PC-3 (cell line): ENCODE measurements around the gene PTPRN2. TPM values are rescaled to one million over a fixed set of nuclear protein-coding genes. Genes with fewer than 3 reads are reported as not detected.

Experiments used
- ATAC-seq: fragments of 200-7000 bp; cut with Tn5 transposase; 2 replicates; pipeline ENCODE4 v1.9.1; 2020; ENCODE audit warnings: mild to moderate bottlenecking, moderate library complexity
- BruUV-seq: library from RNA; stranded (reverse); fragments of 400-500 nt; replicated peaks from 2 replicates; lab custom pipeline; 2021; lab: Mats Ljungman, UMichigan
- CTCF ChIA-PET: fragments of 300-600 bp; sonication (Branson Sonifier 250); formaldehyde crosslinking; loops from one replicate; lab custom pipeline; 2022; ENCODE audit warnings: antibody characterized with exemption; lab: Charles Lee
- POLR2A ChIA-PET: fragments of 300-600 bp; sonication (Branson Sonifier 250); formaldehyde crosslinking; loops from one replicate; lab custom pipeline; 2022; ENCODE audit warnings: antibody characterized with exemption; ENCODE audit not compliant: unreplicated experiment; lab: Charles Lee
- DNase-seq: peaks from one replicate; pipeline ENCODE4 v3.0.0-alpha.2; 2015
- H2AFZ ChIP-seq: fragments of 300-600 bp; sonication (generic); 2 replicates; pipeline ENCODE4 v1.6.0; 2016; ENCODE audit warnings: antibody characterized with exemption, low read length
- H3F3A ChIP-seq: fragments of 300-600 bp; sonication (generic); one replicate; pipeline ENCODE4 v1.6.0; 2017; ENCODE audit warnings: antibody characterized with exemption, low read length, control low read depth, mild to moderate bottlenecking; ENCODE audit not compliant: unreplicated experiment
- H3K27ac ChIP-seq: fragments of 300-600 bp; sonication (generic); 2 replicates; pipeline ENCODE4 v1.5.1; 2016; ENCODE audit warnings: mild to moderate bottlenecking, low read length
- H3K27me3 ChIP-seq: fragments of 300-600 bp; sonication (generic); 2 replicates; pipeline ENCODE4 v1.6.1; 2016; ENCODE audit warnings: low read length, mixed read lengths
- H3K36me3 ChIP-seq: fragments of 300-600 bp; sonication (generic); 2 replicates; pipeline ENCODE4 v1.6.1; 2016; ENCODE audit warnings: low read depth, mixed run types, low read length, mixed read lengths
- H3K4me1 ChIP-seq: fragments of 300-600 bp; sonication (generic); 2 replicates; pipeline ENCODE4 v1.5.1; 2016; ENCODE audit warnings: low read length; ENCODE audit not compliant: insufficient read depth
- H3K4me2 ChIP-seq: fragments of 300-600 bp; sonication (generic); 2 replicates; pipeline ENCODE4 v1.6.0; 2016; ENCODE audit warnings: low read length
- H3K4me3 ChIP-seq: fragments of 300-600 bp; sonication (generic); 2 replicates; pipeline ENCODE4 v1.5.1; 2016; ENCODE audit warnings: mild to moderate bottlenecking, low read length, mixed read lengths
- H3K79me2 ChIP-seq: fragments of 300-600 bp; sonication (generic); 2 replicates; pipeline ENCODE4 v1.6.1; 2017; ENCODE audit warnings: low read length, mixed read lengths
- H3K9ac ChIP-seq: fragments of 300-600 bp; sonication (generic); 2 replicates; pipeline ENCODE4 v1.6.0; 2016; ENCODE audit warnings: mild to moderate bottlenecking, low read length
- H3K9me2 ChIP-seq: fragments of 300-600 bp; sonication (generic); replicated peaks from 2 replicates; pipeline ENCODE4 v1.6.1; 2016; ENCODE audit warnings: mixed run types, low read length, mixed read lengths
- H3K9me3 ChIP-seq: fragments of 300-600 bp; sonication (generic); 2 replicates; pipeline ENCODE4 v1.6.1; 2016; ENCODE audit warnings: low read length, mixed read lengths
- H4K20me1 ChIP-seq: fragments of 300-600 bp; sonication (generic); 2 replicates; pipeline ENCODE4 v1.6.1; 2016; ENCODE audit warnings: low read length, mixed read lengths
- EZH2 ChIP-seq: fragments of 300-600 bp; sonication (generic); IDR thresholded peaks from one replicate; pipeline ENCODE4 v1.6.1; 2017; ENCODE audit warnings: antibody characterized with exemption, mild to moderate bottlenecking, low read length; ENCODE audit not compliant: unreplicated experiment
- EZH2phosphoT487 ChIP-seq: fragments of 300-600 bp; sonication (generic); IDR thresholded peaks from 2 replicates; pipeline ENCODE4 v1.6.1; 2018; ENCODE audit warnings: mild to moderate bottlenecking, antibody characterized with exemption, low read length, borderline replicate concordance
- intact Hi-C: fragments of 100-400 bp; cut with micrococcal nuclease; formaldehyde crosslinking; loops from 2 replicates; pipeline ENCODE4 v1.9.0; 2023
- total RNA-seq: library from RNA; depleted of rRNA; stranded (reverse); fragments of >200 nt; gene quantifications from 2 replicates; pipeline ENCODE4 v1.2.3, GENCODE V29; 2014
- TF ChIP-seq, protein P1 (sequence below): fragments of 300-600 bp; sonication (generic); conservative IDR thresholded peaks from 2 replicates; pipeline ENCODE4 v1.5.1; 2017; ENCODE audit warnings: antibody characterized with exemption, low read depth, mild to moderate bottlenecking, low read length

PTPRN2 gene
- total RNA-seq, 1 experiment from 2014 or later, result 3.2 TPM

DNA sequence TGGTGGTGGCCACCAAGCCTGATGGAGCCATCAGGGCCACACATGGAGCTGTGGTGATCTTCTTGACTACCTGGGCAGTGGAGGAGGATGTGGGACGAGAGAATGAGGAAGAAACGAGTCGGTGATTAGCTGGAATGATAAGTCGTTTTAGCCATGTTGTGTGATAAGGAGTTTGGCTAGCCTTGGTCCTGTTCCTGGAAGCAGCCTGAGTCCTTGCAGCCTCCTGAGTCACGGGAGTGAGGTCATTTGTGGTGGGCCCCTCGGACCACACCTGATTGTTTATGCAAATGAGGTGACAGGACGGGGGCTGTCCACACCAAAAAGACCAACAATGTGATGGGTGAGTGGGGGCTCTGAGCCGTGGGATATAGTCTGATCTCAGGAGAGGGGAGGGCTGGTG lies 554.4 kb downstream of the PTPRN2 start:
- ATAC-seq (no peak), DNase-seq (no peak)
- H3K9ac ChIP-seq, result no peak overlapping the region
- no peaks in the 10 kb centered on the region for H3K36me3 ChIP-seq
- TF ChIP-seq, protein P1, sequence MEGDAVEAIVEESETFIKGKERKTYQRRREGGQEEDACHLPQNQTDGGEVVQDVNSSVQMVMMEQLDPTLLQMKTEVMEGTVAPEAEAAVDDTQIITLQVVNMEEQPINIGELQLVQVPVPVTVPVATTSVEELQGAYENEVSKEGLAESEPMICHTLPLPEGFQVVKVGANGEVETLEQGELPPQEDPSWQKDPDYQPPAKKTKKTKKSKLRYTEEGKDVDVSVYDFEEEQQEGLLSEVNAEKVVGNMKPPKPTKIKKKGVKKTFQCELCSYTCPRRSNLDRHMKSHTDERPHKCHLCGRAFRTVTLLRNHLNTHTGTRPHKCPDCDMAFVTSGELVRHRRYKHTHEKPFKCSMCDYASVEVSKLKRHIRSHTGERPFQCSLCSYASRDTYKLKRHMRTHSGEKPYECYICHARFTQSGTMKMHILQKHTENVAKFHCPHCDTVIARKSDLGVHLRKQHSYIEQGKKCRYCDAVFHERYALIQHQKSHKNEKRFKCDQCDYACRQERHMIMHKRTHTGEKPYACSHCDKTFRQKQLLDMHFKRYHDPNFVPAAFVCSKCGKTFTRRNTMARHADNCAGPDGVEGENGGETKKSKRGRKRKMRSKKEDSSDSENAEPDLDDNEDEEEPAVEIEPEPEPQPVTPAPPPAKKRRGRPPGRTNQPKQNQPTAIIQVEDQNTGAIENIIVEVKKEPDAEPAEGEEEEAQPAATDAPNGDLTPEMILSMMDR, result no peak
- no peak for TF ChIP-seq EZH2phosphoT487
- TF ChIP-seq EZH2, result no peak
- H3K4me3 ChIP-seq, result no peak overlapping the region
- H3K9me3 ChIP-seq, result no peaks in the 10 kb centered on the region
- H4K20me1 ChIP-seq, result no peaks in the 10 kb centered on the region
- H2AFZ ChIP-seq, result no peak overlapping the region
- intact Hi-C loops, result no loop called here
- POLR2A ChIA-PET, result no interaction called here
- H3K4me2 ChIP-seq, result no peak overlapping the region
- no peaks in the 10 kb centered on the region for H3F3A ChIP-seq
- no TSS peak for BruUV-seq
- no peaks in the 10 kb centered on the region for H3K79me2 ChIP-seq
- CTCF ChIA-PET, result no interaction called here
- H3K27ac ChIP-seq, result no peak overlapping the region
- no peaks in the 10 kb centered on the region for H3K4me1 ChIP-seq
- peaks cover 2% of the 10 kb centered on the region; the same call in 1 of the 2 replicates for H3K27me3 ChIP-seq
- H3K9me2 ChIP-seq, result no peaks in the 10 kb centered on the region

GRCh38 chr7:158032561-158033115 lies 555.0 kb downstream of the PTPRN2 start:
- CTCF ChIA-PET, result no interaction called here
- H3K9ac ChIP-seq, result no peak overlapping the region
- H3K4me2 ChIP-seq, result no peak overlapping the region
- H3K27me3 ChIP-seq, result peaks cover 7% of the 10 kb centered on the region; the same call in 1 of the 2 replicates
- H3K36me3 ChIP-seq, result no peaks in the 10 kb centered on the region
- no TSS peak for BruUV-seq
- no peaks in the 10 kb centered on the region for H4K20me1 ChIP-seq
- no peaks in the 10 kb centered on the region for H3F3A ChIP-seq
- POLR2A ChIA-PET, result no interaction called here
- no peaks in the 10 kb centered on the region for H3K9me2 ChIP-seq
- H2AFZ ChIP-seq, result no peak overlapping the region
- no peaks in the 10 kb centered on the region for H3K79me2 ChIP-seq
- H3K4me1 ChIP-seq, result no peaks in the 10 kb centered on the region
- DNase-seq, result no peak
- TF ChIP-seq EZH2phosphoT487 (no peak), EZH2 (no peak)
- TF ChIP-seq, protein P1, result no peak
- no peak overlapping the region for H3K4me3 ChIP-seq
- intact Hi-C loops, result no loop called here
- no peaks in the 10 kb centered on the region for H3K9me3 ChIP-seq
- no peak for ATAC-seq
- H3K27ac ChIP-seq, result no peak overlapping the region

- Histone ChIP-seq H3K4me2 (no peak overlapping the region), H3K4me3 (no peak overlapping the region), H3F3A (no peaks in the 10 kb centered on the region), H3K36me3 (no peaks in the 10 kb centered on the region), H3K4me1 (no peaks in the 10 kb centered on the region), H3K27me3 (peaks cover 9% of the 10 kb centered on the region; the same call in 1 of the 2 replicates), H3K9me2 (no peaks in the 10 kb centered on the region), H4K20me1 (no peaks in the 10 kb centered on the region), H2AFZ (no peak overlapping the region), H3K9me3 (no peaks in the 10 kb centered on the region), H3K27ac (no peak overlapping the region), H3K9ac (no peak overlapping the region), H3K79me2 (no peaks in the 10 kb centered on the region)
- DNase-seq (no peak), ATAC-seq (no peak)
- TF ChIP-seq, protein P1, result no peak
- TF ChIP-seq EZH2phosphoT487 (no peak), EZH2 (no peak)
- ChIA-PET CTCF (no interaction called here), POLR2A (no interaction called here)
- BruUV-seq, result no TSS peak
- intact Hi-C loops, result no loop called here
Measured at GRCh38 chr7:158031867-158032308, 555.7 kb downstream of the PTPRN2 start.
